Naive thymus-derived CD8-positive, alpha-beta T cell (primary cell): ENCODE measurements around the gene OR6B1. TPM values are rescaled to one million over a fixed set of nuclear protein-coding genes. Genes with fewer than 3 reads are reported as not detected.
"Not testable (repeated sequence)": the region's sequence is repeated elsewhere in the genome, so short reads cannot be mapped to it uniquely, and the experiment has no call there.

ENCODE experiments used
- ATAC-seq, 2 donors: fragments of 150-1000 bp; cut with Tn5 transposase in 1 of 2; sonication (Bioruptor Pico), chemical (Tn5 transposase) in 1 of 2; 1 replicate in 1 of 2; 2 replicates in 1 of 2; pipeline ENCODE4 v1.10.0; 2021; ENCODE audit warnings: mild to moderate bottlenecking in 2 of 2, moderate library complexity in 2 of 2
- POLR2A ChIA-PET: fragments of 350-600 bp; sonication (Branson Sonifier 250); formaldehyde crosslinking; loops from one replicate; lab custom pipeline; 2021; ENCODE audit warnings: antibody characterized with exemption; lab: Charles Lee
- DNase-seq, 10 donors: peaks; one replicate each; pipeline versions ENCODE4 v3.0.0 to v3.0.0-alpha.2; 2020 to 2022
- H3K27ac Mint-ChIP-seq, 10 donors: one replicate each; pipeline ENCODE4 v1.8.0; 2020 to 2022; ENCODE audit warnings: mild to moderate bottlenecking in 10 of 10, mixed read lengths in 10 of 10, moderate library complexity in 4 of 10, inconsistent platforms in 1 of 10
- H3K27me3 Mint-ChIP-seq, 5 donors: one replicate each; pipeline ENCODE4 v1.8.0; 2021 to 2022; ENCODE audit warnings: mixed read lengths in 5 of 5
- H3K36me3 Mint-ChIP-seq, 3 donors: one replicate each; pipeline ENCODE4 v1.8.0; 2020 to 2022; ENCODE audit warnings: mixed read lengths in 3 of 3, mild to moderate bottlenecking in 2 of 3, inconsistent platforms in 1 of 3
- H3K4me1 Mint-ChIP-seq, 4 donors: one replicate each; pipeline ENCODE4 v1.8.0; 2021 to 2022; ENCODE audit warnings: mixed read lengths in 4 of 4
- H3K4me3 Mint-ChIP-seq, 10 donors: one replicate each; pipeline ENCODE4 v1.8.0; 2020 to 2022; ENCODE audit warnings: mild to moderate bottlenecking in 10 of 10, mixed read lengths in 10 of 10, moderate library complexity in 6 of 10, inconsistent platforms in 1 of 10
- H3K9me3 Mint-ChIP-seq, 9 donors: one replicate each; pipeline ENCODE4 v1.8.0; 2020 to 2022; ENCODE audit warnings: mixed read lengths in 9 of 9, mild to moderate bottlenecking in 3 of 9, inconsistent platforms in 1 of 9, moderate library complexity in 1 of 9
- polyA plus RNA-seq, 3 donors: library from polyadenylated mRNA; unstranded; fragments of 300-500 nt; fragmentation: Illumina TruSeq; gene quantifications; one replicate each; pipeline ENCODE4 v1.2.3, GENCODE V29; 2021
- total RNA-seq, 8 experiments: library from RNA in 2 of 8; stranded (reverse) in 2 of 8; gene quantifications; one replicate each; pipeline ENCODE4 v1.2.3 and lab custom pipeline; 2021 to 2026

The OR6B1 gene
- total and polyA plus RNA-seq, 5 experiments from 2014 or later: not detected

GRCh38 chr7:144010061-144010460 is 9.9 kb downstream of the OR6B1 start:
- ATAC-seq, H3K4me1 Mint-ChIP-seq, POLR2A ChIA-PET, H3K27ac Mint-ChIP-seq, DNase-seq, H3K4me3 Mint-ChIP-seq: not testable (repeated sequence)
- H3K36me3 Mint-ChIP-seq: peaks cover 0 to 15% (median 4%) of the 10 kb centered on the region in 3 donors
- peaks cover 0 to 31% (median 19%) of the 10 kb centered on the region in 9 donors for H3K9me3 Mint-ChIP-seq
- H3K27me3 Mint-ChIP-seq: peaks cover 7 to 26% (median 17%) of the 10 kb centered on the region in 5 donors

GRCh38 chr7:144010821-144011220 is 10.7 kb downstream of the OR6B1 start:
- Mint-ChIP-seq H3K9me3 (peaks cover 0 to 31% (median 19%) of the 10 kb centered on the region in 9 donors), H3K27me3 (peaks cover 4 to 28% (median 17%) of the 10 kb centered on the region in 5 donors), H3K36me3 (peaks cover 0 to 15% (median 4%) of the 10 kb centered on the region in 3 donors)
- POLR2A ChIA-PET, H3K4me1 Mint-ChIP-seq, DNase-seq, H3K4me3 Mint-ChIP-seq, ATAC-seq, H3K27ac Mint-ChIP-seq: not testable (repeated sequence)

GRCh38 chr7:144011458-144012230 is 11.5 kb downstream of the OR6B1 start:
- ATAC-seq (no peak), DNase-seq (no peak)
- Mint-ChIP-seq H3K27me3 (peaks cover 4 to 28% (median 17%) of the 10 kb centered on the region in 5 donors), H3K4me3 (no peak overlapping the region), H3K4me1 (no peaks in the 10 kb centered on the region), H3K9me3 (peaks cover 0 to 31% (median 19%) of the 10 kb centered on the region in 9 donors), H3K36me3 (peaks cover 0 to 15% (median 4%) of the 10 kb centered on the region in 3 donors), H3K27ac (no peak overlapping the region)
- POLR2A ChIA-PET: no interaction called here

GRCh38 chr7:144018065-144018464 is 17.9 kb downstream of the OR6B1 start:
- Mint-ChIP-seq H3K36me3 (no peaks in the 10 kb centered on the region), H3K27ac (no peak overlapping the region), H3K4me1 (no peaks in the 10 kb centered on the region), H3K9me3 (peaks cover 0 to 7% (median 0%) of the 10 kb centered on the region in 9 donors), H3K27me3 (peaks cover 0 to 9% (median 3%) of the 10 kb centered on the region in 5 donors), H3K4me3 (no peak overlapping the region)
- ATAC-seq: no peak
- no peak for DNase-seq
- POLR2A ChIA-PET: no interaction called here

GRCh38 chr7:144019457-144019856 is 19.3 kb downstream of the OR6B1 start:
- H3K4me1 Mint-ChIP-seq: no peaks in the 10 kb centered on the region
- H3K27ac Mint-ChIP-seq: no peak overlapping the region
- DNase-seq (no peak), ATAC-seq (no peak)
- H3K4me3 Mint-ChIP-seq: no peak overlapping the region
- H3K36me3 Mint-ChIP-seq: no peaks in the 10 kb centered on the region
- peaks cover 0 to 9% (median 0%) of the 10 kb centered on the region in 5 donors for H3K27me3 Mint-ChIP-seq
- peaks cover 0 to 7% (median 0%) of the 10 kb centered on the region in 9 donors for H3K9me3 Mint-ChIP-seq
- POLR2A ChIA-PET: interaction anchor here (0.7 kb wide), 1 partner anchor 1666 kb away, joined by 3 read pairs; no protein-coding TSS in a partner anchor

- ATAC-seq (no peak), DNase-seq (no peak)
- no peak overlapping the region for H3K4me3 Mint-ChIP-seq
- no peak overlapping the region for H3K27ac Mint-ChIP-seq
- H3K27me3 Mint-ChIP-seq: peaks cover 0 to 3% (median 0%) of the 10 kb centered on the region in 5 donors
- H3K36me3 Mint-ChIP-seq: no peaks in the 10 kb centered on the region
- POLR2A ChIA-PET: no interaction called here
- H3K9me3 Mint-ChIP-seq: peaks cover 0 to 7% (median 0%) of the 10 kb centered on the region in 9 donors
- H3K4me1 Mint-ChIP-seq: no peaks in the 10 kb centered on the region
Measured at GRCh38 chr7:144020340-144020739, 20.2 kb downstream of the OR6B1 start.

GRCh38 chr7:144022169-144022568 is 22.0 kb downstream of the OR6B1 start:
- H3K9me3 Mint-ChIP-seq: peaks cover 0 to 7% (median 0%) of the 10 kb centered on the region in 9 donors
- POLR2A ChIA-PET: no interaction called here

GRCh38 chr7:144023171-144023827 is 23.2 kb downstream of the OR6B1 start:
- DNase-seq (no peak), ATAC-seq (no peak)
- Mint-ChIP-seq H3K27ac (no peak overlapping the region), H3K4me3 (no peak overlapping the region), H3K27me3 (peaks cover 0 to 3% (median 0%) of the 10 kb centered on the region in 5 donors), H3K4me1 (no peaks in the 10 kb centered on the region), H3K9me3 (peaks cover 0 to 7% (median 0%) of the 10 kb centered on the region in 9 donors), H3K36me3 (no peaks in the 10 kb centered on the region)
- POLR2A ChIA-PET: no interaction called here

More at GRCh38 chr7:144022169-144022568, 22.0 kb downstream of the OR6B1 start:
- Mint-ChIP-seq H3K27ac (no peak overlapping the region), H3K4me3 (no peak overlapping the region), H3K4me1 (no peaks in the 10 kb centered on the region), H3K27me3 (peaks cover 0 to 3% (median 0%) of the 10 kb centered on the region in 5 donors), H3K36me3 (no peaks in the 10 kb centered on the region)
- no peak for ATAC-seq
- DNase-seq: no peak

GRCh38 chr7:144024213-144024612 is 24.1 kb downstream of the OR6B1 start:
- POLR2A ChIA-PET: no interaction called here
- H3K36me3 Mint-ChIP-seq: no peaks in the 10 kb centered on the region
- H3K9me3 Mint-ChIP-seq: no peaks in the 10 kb centered on the region
- no peak overlapping the region for H3K4me3 Mint-ChIP-seq
- no peak for DNase-seq
- no peak for ATAC-seq
- H3K4me1 Mint-ChIP-seq: no peaks in the 10 kb centered on the region
- no peak overlapping the region for H3K27ac Mint-ChIP-seq
- peaks cover 0 to 3% (median 0%) of the 10 kb centered on the region in 5 donors for H3K27me3 Mint-ChIP-seq

GRCh38 chr7:144026203-144026883 is 26.2 kb downstream of the OR6B1 start:
- ATAC-seq: no peak
- POLR2A ChIA-PET: no interaction called here
- H3K4me3 Mint-ChIP-seq: no peak overlapping the region
- no peak overlapping the region for H3K27ac Mint-ChIP-seq
- H3K9me3 Mint-ChIP-seq: no peaks in the 10 kb centered on the region
- DNase-seq: no peak
- H3K36me3 Mint-ChIP-seq: no peaks in the 10 kb centered on the region
- H3K27me3 Mint-ChIP-seq: peaks cover 0 to 2% (median 0%) of the 10 kb centered on the region in 5 donors
- no peaks in the 10 kb centered on the region for H3K4me1 Mint-ChIP-seq

- POLR2A ChIA-PET: no interaction called here
- ATAC-seq: no peak
Measured at GRCh38 chr7:144027070-144027469, 26.9 kb downstream of the OR6B1 start.

GRCh38 chr7:144027974-144028373 is 27.9 kb downstream of the OR6B1 start:
- H3K27me3 Mint-ChIP-seq: peaks cover 4 to 11% (median 6%) of the 10 kb centered on the region in 5 donors
- no peak overlapping the region for H3K4me3 Mint-ChIP-seq
- ATAC-seq (no peak), DNase-seq (no peak)
- no peaks in the 10 kb centered on the region for H3K36me3 Mint-ChIP-seq
- POLR2A ChIA-PET: no interaction called here
- H3K9me3 Mint-ChIP-seq: no peaks in the 10 kb centered on the region
- H3K4me1 Mint-ChIP-seq: no peaks in the 10 kb centered on the region
- H3K27ac Mint-ChIP-seq: no peak overlapping the region

More at GRCh38 chr7:144027070-144027469, 26.9 kb downstream of the OR6B1 start:
- Mint-ChIP-seq H3K9me3 (no peaks in the 10 kb centered on the region), H3K27me3 (peaks cover 0 to 7% (median 4%) of the 10 kb centered on the region in 5 donors), H3K27ac (no peak overlapping the region), H3K4me3 (no peak overlapping the region), H3K4me1 (no peaks in the 10 kb centered on the region), H3K36me3 (no peaks in the 10 kb centered on the region)
- DNase-seq: no peak
